ENCODE data around the gene LYPD5. TPM values are rescaled to one million over a fixed set of nuclear protein-coding genes. Genes with fewer than 3 reads are reported as not detected.
A peak's percentile ranks its signal among the peaks of the same experiment; 100 is the strongest.
"Not testable (repeated sequence)": the region's sequence is repeated elsewhere in the genome, so short reads cannot be mapped to it uniquely, and the experiment has no call there.

LYPD5 gene
- total RNA-seq, 4 donors from 2014 or later: 2.1 to 5.2 (median 2.6) TPM; not detected in 1

DNA sequence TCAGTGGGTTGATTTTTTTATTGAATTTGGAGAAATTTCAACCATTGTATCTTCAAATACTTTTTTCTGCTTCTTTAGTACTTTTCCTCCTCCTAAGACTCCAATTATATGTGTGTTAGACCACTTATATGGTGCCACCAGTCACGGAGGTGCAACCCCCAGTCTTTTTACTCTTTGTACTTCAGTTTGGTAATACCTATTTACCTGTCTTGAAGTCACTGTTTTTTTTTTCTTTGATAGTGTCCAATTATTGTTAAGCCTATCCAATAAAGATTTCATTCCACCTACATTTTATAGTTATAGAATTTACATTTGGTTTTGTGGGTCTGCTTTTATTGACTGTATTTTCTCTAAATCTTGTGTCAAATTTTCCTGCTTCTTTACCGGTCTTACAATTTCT is 39.8 kb upstream of the LYPD5 start:
- Histone ChIP-seq H3K4me1 (no peaks in the 10 kb centered on the region), H3K36me3 (peaks cover 5 to 100% (median 54%) of the 10 kb centered on the region in 4 donors), H3K27me3 (no peaks in the 10 kb centered on the region), H3K9me3 (peaks cover 91 to 98% of the 10 kb centered on the region in 2 donors), H3K4me3 (no peak overlapping the region), H3K27ac (no peak overlapping the region)
- intact Hi-C loops (cut with DNase I; ENCODE audit: low total_unique reads) (no loop called here), in situ Hi-C loops (cut with MboI; ENCODE audit: low pct_ligation_motif_present in 1 of 4, low pct_unique_long_range_greater_than_20kb in 1 of 4, low sequenced_read_pairs in 3 of 4) (no loop called here)
- TF ChIP-seq POLR2A (IDR thresholded peaks at IDR 0.05): no peak
- TF ChIP-seq EP300 (IDR thresholded peaks at IDR 0.05; ENCODE audit: low read depth): no peak
- TF ChIP-seq, protein P1, sequence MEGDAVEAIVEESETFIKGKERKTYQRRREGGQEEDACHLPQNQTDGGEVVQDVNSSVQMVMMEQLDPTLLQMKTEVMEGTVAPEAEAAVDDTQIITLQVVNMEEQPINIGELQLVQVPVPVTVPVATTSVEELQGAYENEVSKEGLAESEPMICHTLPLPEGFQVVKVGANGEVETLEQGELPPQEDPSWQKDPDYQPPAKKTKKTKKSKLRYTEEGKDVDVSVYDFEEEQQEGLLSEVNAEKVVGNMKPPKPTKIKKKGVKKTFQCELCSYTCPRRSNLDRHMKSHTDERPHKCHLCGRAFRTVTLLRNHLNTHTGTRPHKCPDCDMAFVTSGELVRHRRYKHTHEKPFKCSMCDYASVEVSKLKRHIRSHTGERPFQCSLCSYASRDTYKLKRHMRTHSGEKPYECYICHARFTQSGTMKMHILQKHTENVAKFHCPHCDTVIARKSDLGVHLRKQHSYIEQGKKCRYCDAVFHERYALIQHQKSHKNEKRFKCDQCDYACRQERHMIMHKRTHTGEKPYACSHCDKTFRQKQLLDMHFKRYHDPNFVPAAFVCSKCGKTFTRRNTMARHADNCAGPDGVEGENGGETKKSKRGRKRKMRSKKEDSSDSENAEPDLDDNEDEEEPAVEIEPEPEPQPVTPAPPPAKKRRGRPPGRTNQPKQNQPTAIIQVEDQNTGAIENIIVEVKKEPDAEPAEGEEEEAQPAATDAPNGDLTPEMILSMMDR (IDR thresholded peaks at IDR 0.05): no peak
- TF ChIP-seq POLR2AphosphoS5 (IDR thresholded peaks at IDR 0.05): no peak
- no peak for DNase-seq
- WGBS, 2 donors (ENCODE audit: low coverage in 1 of 2): 68 to 100% methylated on average over 2 of the region's 2 CpGs

DNA sequence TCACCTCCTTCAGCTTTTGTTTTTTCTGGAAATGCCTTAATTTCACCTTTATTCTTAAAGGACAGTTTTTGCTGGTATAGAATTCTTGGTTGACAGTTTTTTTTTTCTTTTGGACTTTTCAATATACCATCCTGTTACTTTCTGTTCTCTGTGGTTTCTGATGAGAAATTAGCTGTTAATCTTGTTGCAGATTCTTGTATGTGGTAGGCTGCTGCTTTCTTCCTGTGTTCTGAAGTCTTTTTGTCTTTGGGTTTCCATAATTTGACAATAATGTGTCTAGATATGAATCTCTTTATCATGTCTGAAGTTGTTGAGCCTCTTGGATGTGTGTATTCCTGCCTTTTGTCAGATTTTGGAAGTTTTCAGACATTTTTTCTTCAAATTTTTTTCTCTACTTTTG is 36.9 kb upstream of the LYPD5 start:
- Histone ChIP-seq H3K27ac (no peak overlapping the region), H3K4me1 (no peaks in the 10 kb centered on the region), H3K27me3 (no peaks in the 10 kb centered on the region), H3K36me3 (peaks cover 5 to 100% (median 53%) of the 10 kb centered on the region in 4 donors), H3K9me3 (peaks cover 86 to 89% of the 10 kb centered on the region in 2 donors), H3K4me3 (no peak overlapping the region)
- in situ Hi-C loops (cut with MboI; ENCODE audit: low pct_ligation_motif_present in 1 of 4, low pct_unique_long_range_greater_than_20kb in 1 of 4, low sequenced_read_pairs in 3 of 4) (no loop called here), intact Hi-C loops (cut with DNase I; ENCODE audit: low total_unique reads) (no loop called here)
- TF ChIP-seq EP300 (IDR thresholded peaks at IDR 0.05; ENCODE audit: low read depth) (no peak), POLR2AphosphoS5 (IDR thresholded peaks at IDR 0.05) (no peak)
- no peak for DNase-seq

DNA sequence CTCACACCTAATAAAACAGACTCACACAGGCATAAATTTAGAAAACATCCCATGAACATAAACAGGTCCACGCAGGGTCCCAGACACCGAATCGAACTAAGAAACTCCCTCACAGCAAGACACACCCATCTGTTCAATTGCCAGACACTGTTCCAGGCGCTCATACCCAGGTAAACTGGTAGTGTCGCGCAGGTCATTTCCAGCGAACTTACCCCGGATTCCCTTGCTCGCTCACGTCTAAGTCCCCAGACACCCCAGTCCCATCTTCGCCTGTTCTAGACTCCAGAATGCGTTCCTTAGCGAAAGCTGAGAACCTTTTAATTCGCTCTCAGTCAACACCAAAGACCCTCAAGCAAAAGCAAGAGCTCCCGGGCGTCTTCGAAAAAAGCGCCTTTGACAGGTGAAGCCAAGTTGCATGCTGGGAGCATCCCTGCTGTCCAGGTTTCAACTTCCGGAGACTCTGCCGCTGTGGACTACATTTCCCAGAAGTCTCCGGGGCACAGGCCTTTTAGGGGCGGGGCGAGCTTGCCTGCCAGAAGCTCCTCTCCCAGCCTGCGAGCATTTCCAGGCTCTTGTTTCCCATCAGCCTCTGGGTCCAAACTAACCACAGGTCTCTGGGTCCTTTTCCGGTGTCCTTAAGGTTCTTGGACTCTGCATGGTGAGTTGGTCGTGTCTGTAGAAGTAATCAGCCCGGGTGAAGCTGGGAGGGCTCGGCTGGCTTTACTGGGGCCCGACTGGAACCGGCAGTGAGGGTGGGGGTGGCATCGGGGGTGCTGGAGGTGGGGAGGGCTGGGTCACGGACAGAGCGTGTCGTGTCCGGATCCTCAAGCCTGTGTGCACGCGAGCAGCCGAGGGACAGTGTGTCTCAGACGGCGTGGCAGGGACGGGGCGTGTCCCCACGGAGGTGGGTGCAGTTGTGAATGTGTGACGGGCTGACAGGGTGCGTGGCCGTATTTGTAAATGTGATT is 24.8 kb upstream of the LYPD5 start, which contains the start of gene ZNF283:
Gene ZNF283 (plus strand): TSS at position 535 of the 968 bp plus-strand sequence. CDS start 6,184 bp downstream, outside the sequence.
- Histone ChIP-seq H3K27ac (peak within 1 kb of the TSS; percentile 69 to 82 (median 76)), H3K4me1 (peaks cover 0 to 12% (median 5%) of the 10 kb centered on the region in 4 donors), H3K27me3 (peaks cover 18% of the 10 kb centered on the region), H3K36me3 (peaks cover 0 to 35% (median 10%) of the 10 kb centered on the region in 4 donors), H3K4me3 (peak within 1 kb of the TSS; percentile 51 to 80 (median 66)), H3K9me3 (peaks cover 0 to 6% of the 10 kb centered on the region in 2 donors)
- in situ Hi-C loops (cut with MboI; ENCODE audit: low pct_ligation_motif_present in 1 of 4, low pct_unique_long_range_greater_than_20kb in 1 of 4, low sequenced_read_pairs in 3 of 4) (no loop called here), intact Hi-C loops (cut with DNase I; ENCODE audit: low total_unique reads) (no loop called here)
- peak in 2 of 3 donors; percentile 28 to 29 for TF ChIP-seq POLR2AphosphoS5 (IDR thresholded peaks at IDR 0.05)
- no peak for TF ChIP-seq POLR2A (IDR thresholded peaks at IDR 0.05)
- peak; percentile 92 for DNase-seq
- 16 to 60% methylated on average over 1 to 46 of the region's 46 CpGs for WGBS, 2 donors (ENCODE audit: low coverage in 1 of 2)

DNA sequence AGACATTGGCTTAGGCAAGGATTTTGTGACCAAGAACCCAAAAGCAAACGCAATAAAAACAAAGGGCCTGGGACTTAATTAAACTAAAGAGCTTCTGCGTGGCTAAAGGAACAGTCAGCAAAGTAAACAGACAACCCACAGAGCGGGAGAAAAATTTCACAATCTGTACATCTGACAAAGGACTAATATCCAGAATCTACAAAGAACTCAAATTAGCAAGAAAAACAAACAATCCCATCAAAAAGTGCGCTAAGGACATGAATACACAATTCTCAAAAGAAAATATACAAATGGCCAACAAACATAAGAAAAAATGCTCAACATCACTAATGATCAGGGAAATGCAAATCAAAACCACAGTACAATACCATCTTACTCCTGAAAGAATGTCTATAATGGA is 22.3 kb upstream of the LYPD5 start:
- H3K27me3 ChIP-seq: peaks cover 41% of the 10 kb centered on the region
- DNase-seq; H3K9me3 ChIP-seq; H3K4me3 ChIP-seq; intact Hi-C loops (cut with DNase I; ENCODE audit: low total_unique reads); H3K27ac ChIP-seq: not testable (repeated sequence)
- H3K4me1 ChIP-seq: peaks cover 0 to 21% (median 5%) of the 10 kb centered on the region in 4 donors
- WGBS, 2 donors (ENCODE audit: low coverage in 1 of 2): 56 to 63% methylated on average over 4 of the region's 4 CpGs
- H3K36me3 ChIP-seq: peaks cover 0 to 12% (median 2%) of the 10 kb centered on the region in 4 donors
- in situ Hi-C loops (cut with MboI; ENCODE audit: low pct_ligation_motif_present in 1 of 4, low pct_unique_long_range_greater_than_20kb in 1 of 4, low sequenced_read_pairs in 3 of 4): loop anchor here in 1 of 4 donors (25.0 kb wide), 1 partner anchor 387 kb away; no protein-coding TSS in a partner anchor

DNA sequence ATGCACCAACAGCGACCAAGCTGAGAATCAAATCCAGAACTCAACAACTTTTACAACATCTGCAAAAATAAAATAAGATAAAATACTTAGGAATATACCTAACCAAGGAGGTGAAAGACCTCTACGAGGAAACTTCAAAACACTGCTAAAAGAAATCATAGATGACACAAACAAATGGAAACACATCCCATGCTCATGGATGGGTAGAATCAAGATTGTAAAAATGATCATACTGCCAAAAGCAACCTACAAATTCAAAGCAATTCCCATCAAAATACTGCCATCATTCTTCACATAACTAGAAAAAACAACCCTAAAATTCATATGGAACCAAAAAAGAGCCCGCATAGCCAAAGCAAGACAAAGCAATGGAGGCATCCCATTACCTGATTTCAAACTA is 21.6 kb upstream of the LYPD5 start:
- H3K36me3 ChIP-seq; H3K27ac ChIP-seq; H3K4me3 ChIP-seq; DNase-seq; H3K9me3 ChIP-seq; intact Hi-C loops (cut with DNase I; ENCODE audit: low total_unique reads): not testable (repeated sequence)
- Histone ChIP-seq H3K27me3 (peaks cover 44% of the 10 kb centered on the region), H3K4me1 (peaks cover 0 to 21% (median 5%) of the 10 kb centered on the region in 4 donors)
- in situ Hi-C loops (cut with MboI; ENCODE audit: low pct_ligation_motif_present in 1 of 4, low pct_unique_long_range_greater_than_20kb in 1 of 4, low sequenced_read_pairs in 3 of 4): loop anchor here in 1 of 4 donors (25.0 kb wide), 1 partner anchor 387 kb away; no protein-coding TSS in a partner anchor
- WGBS, 2 donors (ENCODE audit: low coverage in 1 of 2): 84 to 97% methylated on average over 3 of the region's 3 CpGs

DNA sequence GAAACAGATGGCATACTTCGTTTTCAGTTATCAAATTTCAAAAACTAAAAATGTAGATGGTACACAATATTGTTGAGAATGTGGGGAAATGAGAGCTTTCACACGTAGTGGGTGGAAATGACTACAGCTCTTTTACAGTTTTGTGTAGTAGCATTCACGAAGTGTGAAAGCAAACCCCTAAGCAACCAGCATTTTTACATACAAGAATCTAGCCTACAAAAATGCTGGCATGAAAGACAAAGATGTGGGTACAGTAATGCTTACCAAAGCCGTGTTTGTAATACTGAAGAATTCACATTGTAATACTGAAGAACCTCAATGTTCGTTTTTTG is 18.6 kb upstream of the LYPD5 start:
- TF ChIP-seq, protein P1 (IDR thresholded peaks at IDR 0.05): no peak
- no peak for TF ChIP-seq POLR2AphosphoS5 (IDR thresholded peaks at IDR 0.05)
- no peak for TF ChIP-seq EP300 (IDR thresholded peaks at IDR 0.05; ENCODE audit: low read depth)
- no peak for TF ChIP-seq POLR2A (IDR thresholded peaks at IDR 0.05)
- H3K27me3 ChIP-seq: peaks cover 44% of the 10 kb centered on the region
- intact Hi-C loops (cut with DNase I; ENCODE audit: low total_unique reads) (no loop called here), in situ Hi-C loops (cut with MboI; ENCODE audit: low pct_ligation_motif_present in 1 of 4, low pct_unique_long_range_greater_than_20kb in 1 of 4, low sequenced_read_pairs in 3 of 4) (loop anchor here in 1 of 4 donors (25.0 kb wide), 1 partner anchor 384 kb away; no protein-coding TSS in a partner anchor)
- DNase-seq: no peak
- no peaks in the 10 kb centered on the region for H3K36me3 ChIP-seq
- H3K4me3 ChIP-seq: peak overlapping the region in 3 of 4 donors; percentile 21 to 49 (median 22)
- WGBS, 2 donors (ENCODE audit: low coverage in 1 of 2): 29 to 32% methylated on average over 5 of the region's 5 CpGs
- H3K4me1 ChIP-seq: peaks cover 0 to 9% (median 0%) of the 10 kb centered on the region in 4 donors
- no peaks in the 10 kb centered on the region for H3K9me3 ChIP-seq
- H3K27ac ChIP-seq: no peak overlapping the region

Data from transverse colon (tissue), 4 donors.